ENCODE results near the gene GGCX. TPM values are rescaled to one million over a fixed set of nuclear protein-coding genes. Genes with fewer than 3 reads are reported as not detected.

GGCX gene
- total and polyA plus RNA-seq, 9 of the 15 experiments (the other 6 are each of a cell fraction or from before 2014, with no cell fraction given), result 14.4 to 47.1 (median 28.1) TPM

- no peak for TF ChIP-seq STAT6 (CRISPR knock-in tag; IDR thresholded peaks at IDR 0.05)
- TF ChIP-seq XRCC4 (IDR thresholded peaks at IDR 0.05; ENCODE audit: extremely low read depth, insufficient read depth, insufficient read length), result no peak
- TF ChIP-seq ZC3H8 (IDR thresholded peaks at IDR 0.05), result no peak
- no peak for TF ChIP-seq ZBTB5 (IDR thresholded peaks at IDR 0.05)
- TF ChIP-seq TRIM25 (IDR thresholded peaks at IDR 0.05; ENCODE audit: borderline replicate concordance), result no peak
- no peak for TF ChIP-seq ZNF398 (CRISPR knock-in tag; IDR thresholded peaks at IDR 0.05)
These were observed 6.2 kb downstream of the GGCX start (continued) for GRCh38 chr2:85554980-85555612.

All from K562 (cell line).